HepG2 (cell line): Measurements from ENCODE around the gene PPP2R5D. TPM values are rescaled to one million over a fixed set of nuclear protein-coding genes. Genes with fewer than 3 reads are reported as not detected.

Experiments used
- ATAC-seq: fragments of 200-7000 bp; cut with Tn5 transposase; 3 replicates; pipeline ENCODE4 v1.9.1; 2020; ENCODE audit warnings: mild to moderate bottlenecking, moderate library complexity
- BruUV-seq: library from RNA; stranded (reverse); fragments of 400-500 nt; replicated peaks from 2 replicates; lab custom pipeline; 2021; lab: Mats Ljungman, UMichigan
- CTCF ChIA-PET: fragments of 300-600 bp; formaldehyde crosslinking; extraction: SDS; loops from one replicate; lab custom pipeline; 2021; ENCODE audit warnings: low total read pairs, inconsistent platforms, low intra/inter-chr PET ratio; lab: Yijun Ruan, JAX
- POLR2A ChIA-PET: fragments of 350-600 bp; sonication (Branson Sonifier 250); formaldehyde crosslinking; loops from one replicate; lab custom pipeline; 2020; ENCODE audit warnings: antibody characterized with exemption, inconsistent platforms; lab: Yijun Ruan, JAX
- DNase-seq: peaks from one replicate; pipeline ENCODE4 v3.0.0-alpha.2; 2015; ENCODE audit warnings: low spot score
- FAIRE-seq: peaks from 3 replicates; lab custom pipeline; 2011; peaks lifted over from hg19 to GRCh38; lab: Jason Lieb, UNC
- H2AFZ ChIP-seq: one replicate; pipeline ENCODE4 v1.6.1; 2011; ENCODE audit warnings: low read length, inconsistent platforms
- H3K27ac ChIP-seq: fragments of 300-600 bp; 3 replicates; pipeline ENCODE4 v1.8.0; 2011; ENCODE audit warnings: mixed run types, mild to moderate bottlenecking, mixed read lengths, low read length, inconsistent platforms; ENCODE audit not compliant: insufficient read depth; ENCODE audit errors: extremely low read length
- H3K27me3 ChIP-seq, 2 experiments: fragments of 200-600 bp in 1 of 2; 2 replicates in 1 of 2; 3 replicates in 1 of 2; pipeline versions ENCODE4 v1.6.0 to v1.8.0; 2011; ENCODE audit warnings: low read length in 2 of 2, mild to moderate bottlenecking in 2 of 2, moderate library complexity in 2 of 2, inconsistent platforms in 1 of 2; ENCODE audit not compliant: insufficient read depth in 2 of 2, control insufficient read depth in 1 of 2
- H3K36me3 ChIP-seq, 2 experiments: fragments of 200-600 bp in 1 of 2; replicated peaks in 1 of 2; 2 replicates in 1 of 2; 3 replicates in 1 of 2; pipeline versions ENCODE4 v1.5.1 to v1.8.0; 2011; ENCODE audit warnings: low read length in 2 of 2, inconsistent platforms in 1 of 2; ENCODE audit not compliant: insufficient read depth in 2 of 2, control insufficient read depth in 1 of 2
- H3K4me1 ChIP-seq: 2 replicates; pipeline ENCODE4 v1.5.1; 2012; ENCODE audit warnings: low read length, inconsistent platforms; ENCODE audit not compliant: insufficient read depth
- H3K4me2 ChIP-seq: 2 replicates; pipeline ENCODE4 v1.6.0; 2011; ENCODE audit warnings: low read depth, low read length, inconsistent platforms
- H3K4me3 ChIP-seq, 3 experiments: fragments of 200-600 bp in 1 of 3; sonication (generic), shearing (Covaris generic) in 1 of 3; replicated peaks in 1 of 3; 2 replicates each; pipeline ENCODE4 v1.5.1; 2011 to 2016; ENCODE audit warnings: low read length in 3 of 3, inconsistent platforms in 2 of 3, low read depth in 2 of 3, mild to moderate bottlenecking in 2 of 3, control low read depth in 1 of 3, mixed read lengths in 1 of 3; ENCODE audit not compliant: insufficient read depth in 1 of 3
- H3K79me2 ChIP-seq: one replicate; pipeline ENCODE4 v1.6.1; 2011; ENCODE audit warnings: low read length, inconsistent platforms; ENCODE audit not compliant: insufficient read depth
- H3K9ac ChIP-seq: 2 replicates; pipeline ENCODE4 v1.6.0; 2011; ENCODE audit warnings: mild to moderate bottlenecking, low read depth, low read length, inconsistent platforms; ENCODE audit not compliant: insufficient read depth
- H3K9me3 ChIP-seq: 2 replicates; pipeline ENCODE4 v1.5.1; 2012; ENCODE audit warnings: mild to moderate bottlenecking, low read length
- H4K20me1 ChIP-seq: 2 replicates; pipeline ENCODE4 v1.6.0; 2011; ENCODE audit warnings: inconsistent platforms, mild to moderate bottlenecking, low read length, moderate library complexity; ENCODE audit not compliant: insufficient read depth
- GATAD2A ChIP-seq: IDR thresholded peaks from 2 replicates; pipeline ENCODE4 v1.6.1; 2016
- HES4 ChIP-seq: sonication (generic); formaldehyde crosslinking; IDR thresholded peaks from 2 replicates; pipeline ENCODE4 v1.9.0; 2021; ENCODE audit warnings: mild to moderate bottlenecking, missing genetic modification reagents, borderline replicate concordance
- JARID2 ChIP-seq: sonication (generic); formaldehyde crosslinking; IDR thresholded peaks from 2 replicates; pipeline ENCODE4 v1.8.1; 2023; ENCODE audit warnings: missing genetic modification reagents, inconsistent platforms; ENCODE audit not compliant: insufficient replicate concordance
- NBN ChIP-seq: fragments of 450-650 bp; conservative IDR thresholded peaks from 2 replicates; pipeline ENCODE4 v1.6.1; 2017
- XRCC5 ChIP-seq: fragments of 200-400 bp; formaldehyde crosslinking; optimal IDR thresholded peaks from 2 replicates; pipeline ENCODE3; 2017; ENCODE audit warnings: mild to moderate bottlenecking, low read length
- ZFP36L2 ChIP-seq: sonication (generic); formaldehyde crosslinking; IDR thresholded peaks from 2 replicates; pipeline ENCODE4 v1.4.0; 2020; ENCODE audit warnings: missing genetic modification reagents
- ZFP91 ChIP-seq: sonication (generic); formaldehyde crosslinking; IDR thresholded peaks from 2 replicates; pipeline ENCODE4 v1.9.0; 2022; ENCODE audit warnings: missing genetic modification reagents, mild to moderate bottlenecking, borderline replicate concordance
- ZNF292 ChIP-seq: sonication (generic); formaldehyde crosslinking; IDR thresholded peaks from 2 replicates; pipeline ENCODE4 v1.8.1; 2022; ENCODE audit warnings: mild to moderate bottlenecking, low read depth, missing genetic modification reagents, borderline replicate concordance
- ZNF605 ChIP-seq: sonication (generic); formaldehyde crosslinking; IDR thresholded peaks from 2 replicates; pipeline ENCODE4 v1.8.0; 2022; ENCODE audit warnings: mild to moderate bottlenecking, missing genetic modification reagents
- WGBS: methylation state at CpG from one replicate; pipeline ENCODE4 v1.1.6; 2017; ENCODE audit warnings: low lambda C conversion rate; 5-methylcytosine and 5-hydroxymethylcytosine counted together
- in situ Hi-C: cut with HindIII; loops from 2 replicates; pipeline ENCODE4 v1.10.0; 2017; ENCODE audit warnings: low pct_unique_long_range_greater_than_20kb; ENCODE audit not compliant: extremely low pct_ligation_motif_present
- intact Hi-C: fragments of 100-400 bp; cut with micrococcal nuclease; formaldehyde crosslinking; loops from one replicate; pipeline ENCODE4 v1.10.0; 2022; ENCODE audit not compliant: unreplicated experiment
- polyA plus RNA-seq, 8 experiments: library from polyadenylated mRNA; depleted of rRNA in 3 of 8; stranded (reverse) in 7 of 8; unstranded in 1 of 8; fragments of >200 nt; fragmentation: Illumina TruSeq in 4 of 8; extraction: Trizol in 4 of 8; gene quantifications; 2 replicates each; pipeline versions ENCODE4 v1.2.1 to v1.2.3, GENCODE V29; 2011 to 2016; ENCODE audit warnings: low read depth in 4 of 8, missing spikeins in 1 of 8, mixed read lengths in 1 of 8; ENCODE audit not compliant: insufficient read depth in 1 of 8
- total RNA-seq, 5 experiments: library from RNA; depleted of rRNA; stranded (reverse); fragments of >200 nt; fragmentation: Illumina TruSeq; extraction: Trizol; gene quantifications; 2 replicates each; pipeline ENCODE4 v1.2.3, GENCODE V29; 2016; ENCODE audit warnings: low read depth in 1 of 5
- TF ChIP-seq, protein P1 (sequence below): sonication (generic); formaldehyde crosslinking; conservative IDR thresholded peaks from 2 replicates; pipeline ENCODE4 v1.8.0; 2022; ENCODE audit warnings: missing genetic modification reagents
- TF ChIP-seq, protein P2 (sequence below): sonication (generic); formaldehyde crosslinking; IDR thresholded peaks from 2 replicates; pipeline ENCODE4 v1.8.0; 2022; ENCODE audit warnings: mild to moderate bottlenecking, missing genetic modification reagents
- TF ChIP-seq, protein P3 (sequence below): sonication (generic); formaldehyde crosslinking; IDR thresholded peaks from 2 replicates; pipeline ENCODE4 v1.5.0; 2020; ENCODE audit warnings: mild to moderate bottlenecking, missing genetic modification reagents, moderate library complexity
- TF ChIP-seq, protein P4 (sequence below): sonication (generic); formaldehyde crosslinking; IDR thresholded peaks from 2 replicates; pipeline ENCODE4 v1.5.1; 2020; ENCODE audit warnings: mild to moderate bottlenecking, moderate library complexity, missing genetic modification reagents

Gene PPP2R5D
- total and polyA plus RNA-seq, 2 of the 13 experiments (the other 11 are each of a cell fraction or from before 2014, with no cell fraction given), result 53.7 to 60.4 TPM

GRCh38 chr6:43009124-43009523, 24.8 kb downstream of the PPP2R5D start:
- Histone ChIP-seq H3K4me2 (no peak overlapping the region), H3K9ac (no peak overlapping the region), H3K27me3 (no peaks in the 10 kb centered on the region; a peak in 1 of 5 replicates), H2AFZ (no peak overlapping the region), H3K36me3 (peaks cover 29 to 69% of the 10 kb centered on the region in 2 experiments), H3K79me2 (peaks cover 13% of the 10 kb centered on the region), H3K4me1 (peaks cover 14% of the 10 kb centered on the region), H3K4me3 (no peak overlapping the region), H3K9me3 (no peaks in the 10 kb centered on the region), H4K20me1 (no peaks in the 10 kb centered on the region), H3K27ac (no peak overlapping the region)
- in situ Hi-C loops (no loop called here), intact Hi-C loops (loop anchor here (1.0 kb wide), 2 partner anchors 26 to 134 kb away; no protein-coding TSS in a partner anchor)
- WGBS, result 67% methylated on average over 6 of the region's 6 CpGs
- peak; percentile 85 for FAIRE-seq
- ChIA-PET CTCF (interaction anchor here (1.0 to 1.6 kb wide), 2 partner anchors 121 to 135 kb away, joined by 4 to 6 read pairs; no protein-coding TSS in a partner anchor), POLR2A (interaction anchor here (0.8 to 4.9 kb wide), 2 partner anchors 25 to 40 kb away, joined by 3 to 22 read pairs; partner anchors contain the start of gene PPP2R5D)
- BruUV-seq, result no TSS peak
- peak; percentile 49 for DNase-seq
- peak; percentile 12; the same call in 2 of the 3 replicates for ATAC-seq
- TF ChIP-seq ZFP91 (CRISPR knock-in tag) (peak; percentile 27; the same call in 1 of the 2 replicates), ZFP36L2 (no peak), GATAD2A (no peak), HES4 (CRISPR knock-in tag) (no peak), ZNF605 (0 out of 2 replicates have a peak, but pooled peaks have one; percentile 43), XRCC5 (peak; percentile 33), NBN (no peak), ZNF292 (CRISPR knock-in tag) (no peak), JARID2 (CRISPR knock-in tag) (no peak)
- TF ChIP-seq, protein P1, sequence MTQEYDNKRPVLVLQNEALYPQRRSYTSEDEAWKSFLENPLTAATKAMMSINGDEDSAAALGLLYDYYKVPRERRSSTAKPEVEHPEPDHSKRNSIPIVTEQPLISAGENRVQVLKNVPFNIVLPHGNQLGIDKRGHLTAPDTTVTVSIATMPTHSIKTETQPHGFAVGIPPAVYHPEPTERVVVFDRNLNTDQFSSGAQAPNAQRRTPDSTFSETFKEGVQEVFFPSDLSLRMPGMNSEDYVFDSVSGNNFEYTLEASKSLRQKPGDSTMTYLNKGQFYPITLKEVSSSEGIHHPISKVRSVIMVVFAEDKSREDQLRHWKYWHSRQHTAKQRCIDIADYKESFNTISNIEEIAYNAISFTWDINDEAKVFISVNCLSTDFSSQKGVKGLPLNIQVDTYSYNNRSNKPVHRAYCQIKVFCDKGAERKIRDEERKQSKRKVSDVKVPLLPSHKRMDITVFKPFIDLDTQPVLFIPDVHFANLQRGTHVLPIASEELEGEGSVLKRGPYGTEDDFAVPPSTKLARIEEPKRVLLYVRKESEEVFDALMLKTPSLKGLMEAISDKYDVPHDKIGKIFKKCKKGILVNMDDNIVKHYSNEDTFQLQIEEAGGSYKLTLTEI (CRISPR knock-in tag), result no peak
- TF ChIP-seq, protein P2, sequence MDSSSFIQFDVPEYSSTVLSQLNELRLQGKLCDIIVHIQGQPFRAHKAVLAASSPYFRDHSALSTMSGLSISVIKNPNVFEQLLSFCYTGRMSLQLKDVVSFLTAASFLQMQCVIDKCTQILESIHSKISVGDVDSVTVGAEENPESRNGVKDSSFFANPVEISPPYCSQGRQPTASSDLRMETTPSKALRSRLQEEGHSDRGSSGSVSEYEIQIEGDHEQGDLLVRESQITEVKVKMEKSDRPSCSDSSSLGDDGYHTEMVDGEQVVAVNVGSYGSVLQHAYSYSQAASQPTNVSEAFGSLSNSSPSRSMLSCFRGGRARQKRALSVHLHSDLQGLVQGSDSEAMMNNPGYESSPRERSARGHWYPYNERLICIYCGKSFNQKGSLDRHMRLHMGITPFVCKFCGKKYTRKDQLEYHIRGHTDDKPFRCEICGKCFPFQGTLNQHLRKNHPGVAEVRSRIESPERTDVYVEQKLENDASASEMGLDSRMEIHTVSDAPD (CRISPR knock-in tag), result no peak
- TF ChIP-seq, protein P3, sequence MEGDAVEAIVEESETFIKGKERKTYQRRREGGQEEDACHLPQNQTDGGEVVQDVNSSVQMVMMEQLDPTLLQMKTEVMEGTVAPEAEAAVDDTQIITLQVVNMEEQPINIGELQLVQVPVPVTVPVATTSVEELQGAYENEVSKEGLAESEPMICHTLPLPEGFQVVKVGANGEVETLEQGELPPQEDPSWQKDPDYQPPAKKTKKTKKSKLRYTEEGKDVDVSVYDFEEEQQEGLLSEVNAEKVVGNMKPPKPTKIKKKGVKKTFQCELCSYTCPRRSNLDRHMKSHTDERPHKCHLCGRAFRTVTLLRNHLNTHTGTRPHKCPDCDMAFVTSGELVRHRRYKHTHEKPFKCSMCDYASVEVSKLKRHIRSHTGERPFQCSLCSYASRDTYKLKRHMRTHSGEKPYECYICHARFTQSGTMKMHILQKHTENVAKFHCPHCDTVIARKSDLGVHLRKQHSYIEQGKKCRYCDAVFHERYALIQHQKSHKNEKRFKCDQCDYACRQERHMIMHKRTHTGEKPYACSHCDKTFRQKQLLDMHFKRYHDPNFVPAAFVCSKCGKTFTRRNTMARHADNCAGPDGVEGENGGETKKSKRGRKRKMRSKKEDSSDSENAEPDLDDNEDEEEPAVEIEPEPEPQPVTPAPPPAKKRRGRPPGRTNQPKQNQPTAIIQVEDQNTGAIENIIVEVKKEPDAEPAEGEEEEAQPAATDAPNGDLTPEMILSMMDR (CRISPR knock-in tag), result peak; percentile 73
- TF ChIP-seq, protein P4, sequence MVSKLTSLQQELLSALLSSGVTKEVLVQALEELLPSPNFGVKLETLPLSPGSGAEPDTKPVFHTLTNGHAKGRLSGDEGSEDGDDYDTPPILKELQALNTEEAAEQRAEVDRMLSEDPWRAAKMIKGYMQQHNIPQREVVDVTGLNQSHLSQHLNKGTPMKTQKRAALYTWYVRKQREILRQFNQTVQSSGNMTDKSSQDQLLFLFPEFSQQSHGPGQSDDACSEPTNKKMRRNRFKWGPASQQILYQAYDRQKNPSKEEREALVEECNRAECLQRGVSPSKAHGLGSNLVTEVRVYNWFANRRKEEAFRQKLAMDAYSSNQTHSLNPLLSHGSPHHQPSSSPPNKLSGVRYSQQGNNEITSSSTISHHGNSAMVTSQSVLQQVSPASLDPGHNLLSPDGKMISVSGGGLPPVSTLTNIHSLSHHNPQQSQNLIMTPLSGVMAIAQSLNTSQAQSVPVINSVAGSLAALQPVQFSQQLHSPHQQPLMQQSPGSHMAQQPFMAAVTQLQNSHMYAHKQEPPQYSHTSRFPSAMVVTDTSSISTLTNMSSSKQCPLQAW (CRISPR knock-in tag), result peak; percentile 26; the same call in 1 of the 2 replicates
